HG02763 (cell line): Measurements from ENCODE around the gene LRRC73.
"Not testable (repeated sequence)": the region's sequence is repeated elsewhere in the genome, so short reads cannot be mapped to it uniquely, and the experiment has no call there.

Experiments used
- ATAC-seq: cut with Tn5 transposase; IDR thresholded peaks from one replicate; pipeline ENCODE4 v1.9.1; 2021; ENCODE audit warnings: mild to moderate bottlenecking, moderate library complexity; ENCODE audit not compliant: unreplicated experiment

Gene LRRC73

GRCh38 chr6:43467265-43467664 lies 42.9 kb downstream of the LRRC73 start:
- ATAC-seq, result not testable (repeated sequence)

DNA sequence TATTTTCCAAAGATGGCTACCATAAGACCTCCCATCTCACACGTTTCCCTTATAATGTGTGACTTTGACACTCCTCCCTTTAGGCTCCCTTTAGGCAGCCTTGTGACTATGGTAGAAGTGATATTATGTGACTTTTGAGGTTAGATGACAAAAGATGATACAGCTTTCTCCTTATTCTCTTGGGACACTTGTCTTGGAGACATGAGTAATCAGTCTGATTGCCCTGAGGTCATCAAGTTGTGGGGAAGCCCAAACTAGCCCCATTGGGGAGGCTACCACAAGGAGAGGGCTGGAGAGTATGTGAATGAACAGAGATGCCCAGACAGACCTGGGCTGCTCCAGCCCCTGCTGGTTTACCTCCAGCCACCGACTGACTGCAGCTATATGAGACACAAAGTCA lies 44.2 kb downstream of the LRRC73 start:
- ATAC-seq, result no peak

DNA sequence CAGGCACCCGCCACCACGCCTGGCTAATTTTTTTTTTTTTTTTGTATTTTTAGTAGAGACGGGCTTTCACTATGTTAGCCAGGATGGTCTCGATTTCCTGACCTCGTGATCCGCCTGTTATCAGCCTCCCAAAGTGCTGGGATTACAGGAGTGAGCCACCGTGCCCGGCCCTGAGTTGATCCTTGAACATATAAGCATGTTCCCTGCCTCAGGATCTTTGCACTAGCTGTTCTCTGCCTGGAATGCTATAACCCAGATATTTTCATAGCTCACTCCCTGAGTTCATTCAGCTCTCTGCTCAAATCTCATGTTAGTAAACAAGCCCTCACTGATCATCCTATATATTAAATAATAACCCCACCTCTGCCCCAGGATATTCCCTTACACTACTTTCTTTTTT lies 45.8 kb downstream of the LRRC73 start:
- no peak for ATAC-seq

DNA sequence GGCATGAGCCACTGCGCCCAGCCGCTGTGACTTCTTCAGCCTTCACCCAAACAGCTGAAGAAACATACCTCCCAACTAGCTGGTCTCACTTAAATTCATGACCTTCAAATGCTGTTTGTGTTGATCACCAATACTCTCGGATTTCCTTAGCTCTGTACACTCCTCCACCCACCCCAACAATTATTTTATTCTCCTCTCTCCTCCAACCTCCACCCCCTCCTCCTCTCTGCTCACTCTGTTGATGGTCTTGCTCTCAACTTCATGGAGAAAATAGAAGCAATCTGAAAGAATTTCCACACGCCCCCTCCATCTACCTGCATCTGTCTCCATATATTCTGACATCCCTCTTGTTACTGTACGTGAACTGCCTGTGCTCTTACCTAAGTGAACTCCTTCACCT lies 48.2 kb downstream of the LRRC73 start:
- ATAC-seq, result no peak

- no peak for ATAC-seq
Measured at GRCh38 chr6:43460032-43460431, 50.1 kb downstream of the LRRC73 start.

GRCh38 chr6:43459535-43459934 lies 50.6 kb downstream of the LRRC73 start:
- no peak for ATAC-seq

- not testable (repeated sequence) for ATAC-seq
Measured at GRCh38 chr6:43458154-43458553, 52.0 kb downstream of the LRRC73 start.

DNA sequence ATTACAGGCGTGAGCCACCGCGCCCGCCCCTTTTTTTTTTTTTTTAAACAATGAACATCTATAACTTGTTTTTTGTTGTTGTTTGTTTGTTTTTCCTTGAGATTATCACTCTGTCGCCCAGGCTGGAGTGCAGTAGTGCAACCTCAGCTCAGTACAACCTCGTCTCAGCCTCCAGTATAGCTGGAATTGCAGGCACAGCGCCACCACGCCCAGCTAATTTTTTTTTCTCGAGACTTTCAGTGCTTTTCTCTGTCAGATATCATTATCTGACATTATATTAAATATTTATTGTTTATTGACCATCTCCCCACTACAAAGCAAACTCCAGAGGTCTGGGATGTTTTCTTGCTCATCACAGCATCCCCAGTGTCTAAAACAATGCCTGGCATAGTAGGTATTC lies 52.5 kb downstream of the LRRC73 start:
- ATAC-seq, result no peak
